Tibial nerve (tissue), 4 donors: ENCODE measurements around the gene CTNND2. TPM values are rescaled to one million over a fixed set of nuclear protein-coding genes. Genes with fewer than 3 reads are reported as not detected.
"Not testable (repeated sequence)": the region's sequence is repeated elsewhere in the genome, so short reads cannot be mapped to it uniquely, and the experiment has no call there.

Experiments
- DNase-seq, 2 donors: peaks; one replicate each; pipeline ENCODE4 v3.0.0-alpha.2; 2019; ENCODE audit warnings: low spot score in 2 of 2
- H3K27ac ChIP-seq, 4 donors: fragments of 200-600 bp; sonication (generic) in 3 of 4; one replicate each; pipeline ENCODE4 v1.5.1; 2017 to 2019; ENCODE audit warnings: mild to moderate bottlenecking in 1 of 4
- H3K27me3 ChIP-seq, 2 donors: fragments of 200-600 bp; sonication (generic) in 1 of 2; one replicate each; pipeline versions ENCODE4 v1.5.1 to v1.6.0; 2017 to 2019
- H3K36me3 ChIP-seq, 3 donors: fragments of 200-600 bp; sonication (generic); one replicate each; pipeline ENCODE4 v1.5.1; 2018 to 2019
- H3K4me1 ChIP-seq, 4 donors: fragments of 200-600 bp; sonication (generic) in 3 of 4; one replicate each; pipeline ENCODE4 v1.5.1; 2017 to 2019
- H3K4me3 ChIP-seq, 4 donors: fragments of 200-600 bp; sonication (generic) in 3 of 4; one replicate each; pipeline ENCODE4 v1.5.1; 2017 to 2019; ENCODE audit warnings: mild to moderate bottlenecking in 1 of 4, moderate library complexity in 1 of 4
- H3K9me3 ChIP-seq, 4 donors: fragments of 200-600 bp; sonication (generic) in 3 of 4; one replicate each; pipeline ENCODE4 v1.5.1; 2017 to 2019
- EP300 ChIP-seq, 2 donors: sonication (generic); formaldehyde crosslinking; IDR thresholded peaks; one replicate each; pipeline ENCODE4 v1.6.1; 2017; ENCODE audit warnings: antibody characterized with exemption in 2 of 2, mild to moderate bottlenecking in 1 of 2
- POLR2A ChIP-seq, 2 donors: fragments of 450-650 bp; IDR thresholded peaks; one replicate each; pipeline ENCODE4 v1.6.1; 2017; ENCODE audit warnings: antibody characterized with exemption in 2 of 2, mild to moderate bottlenecking in 2 of 2, moderate library complexity in 2 of 2
- WGBS, 2 donors: methylation state at CpG; one replicate each; pipeline ENCODE4 v1.1.5; 2018; 5-methylcytosine and 5-hydroxymethylcytosine counted together
- total RNA-seq, 4 donors: library from RNA; depleted of rRNA; stranded (reverse); fragments of >200 nt; gene quantifications; one replicate each; pipeline ENCODE4 v1.1.0, GENCODE V29; 2016
- TF ChIP-seq, protein P1 (sequence below), 5 experiments: fragments of 200-600 bp in 3 of 5; fragments of 450-650 bp in 2 of 5; sonication (generic) in 3 of 5; IDR thresholded peaks; one replicate each; pipeline ENCODE4 v1.5.1; 2016 to 2019; ENCODE audit warnings: antibody characterized with exemption in 5 of 5, mild to moderate bottlenecking in 3 of 5, moderate library complexity in 2 of 5

Gene CTNND2
- total RNA-seq, 4 donors from 2014 or later = 1.5 to 5.7 (median 2.5) TPM; not detected in 1

DNA sequence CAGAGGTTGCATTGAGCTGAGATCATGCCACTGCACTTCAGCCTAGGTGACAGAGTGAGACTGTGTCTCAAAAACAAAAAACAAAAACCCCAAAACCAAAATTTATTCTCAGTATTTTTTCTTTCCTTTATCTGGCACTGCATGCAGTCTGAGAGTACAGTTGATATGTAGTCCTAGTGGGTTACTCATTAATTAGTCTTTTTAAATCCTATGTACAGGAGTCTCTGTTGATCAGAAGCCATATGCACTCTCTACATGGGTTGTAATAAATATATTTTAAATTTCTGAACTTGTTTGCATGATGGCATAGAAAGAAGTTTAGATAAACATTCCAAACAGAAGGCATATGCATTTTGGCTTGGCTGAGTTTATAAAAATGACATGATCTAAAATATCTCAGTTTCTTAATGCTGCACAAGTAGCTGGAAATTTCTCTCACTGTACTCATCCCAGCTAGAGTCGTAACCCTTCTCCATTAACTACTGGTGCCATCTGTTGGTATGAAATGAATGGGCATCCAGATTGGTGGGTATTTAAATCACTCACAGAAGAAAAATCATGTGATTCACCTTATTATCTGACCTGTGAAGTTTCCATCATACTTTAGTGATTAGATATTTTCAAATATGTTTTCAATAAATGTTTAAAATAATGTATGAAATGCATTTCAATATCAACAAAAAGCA is 284.8 kb downstream of the CTNND2 start:
- Histone ChIP-seq H3K9me3 (no peaks in the 10 kb centered on the region), H3K36me3 (no peaks in the 10 kb centered on the region), H3K27ac (no peak overlapping the region), H3K4me3 (no peak overlapping the region), H3K4me1 (no peaks in the 10 kb centered on the region), H3K27me3 (no peaks in the 10 kb centered on the region)
- no peak for DNase-seq
- no peak for TF ChIP-seq EP300 (IDR thresholded peaks at IDR 0.05)
- TF ChIP-seq POLR2A (IDR thresholded peaks at IDR 0.05) = no peak
- TF ChIP-seq, protein P1, sequence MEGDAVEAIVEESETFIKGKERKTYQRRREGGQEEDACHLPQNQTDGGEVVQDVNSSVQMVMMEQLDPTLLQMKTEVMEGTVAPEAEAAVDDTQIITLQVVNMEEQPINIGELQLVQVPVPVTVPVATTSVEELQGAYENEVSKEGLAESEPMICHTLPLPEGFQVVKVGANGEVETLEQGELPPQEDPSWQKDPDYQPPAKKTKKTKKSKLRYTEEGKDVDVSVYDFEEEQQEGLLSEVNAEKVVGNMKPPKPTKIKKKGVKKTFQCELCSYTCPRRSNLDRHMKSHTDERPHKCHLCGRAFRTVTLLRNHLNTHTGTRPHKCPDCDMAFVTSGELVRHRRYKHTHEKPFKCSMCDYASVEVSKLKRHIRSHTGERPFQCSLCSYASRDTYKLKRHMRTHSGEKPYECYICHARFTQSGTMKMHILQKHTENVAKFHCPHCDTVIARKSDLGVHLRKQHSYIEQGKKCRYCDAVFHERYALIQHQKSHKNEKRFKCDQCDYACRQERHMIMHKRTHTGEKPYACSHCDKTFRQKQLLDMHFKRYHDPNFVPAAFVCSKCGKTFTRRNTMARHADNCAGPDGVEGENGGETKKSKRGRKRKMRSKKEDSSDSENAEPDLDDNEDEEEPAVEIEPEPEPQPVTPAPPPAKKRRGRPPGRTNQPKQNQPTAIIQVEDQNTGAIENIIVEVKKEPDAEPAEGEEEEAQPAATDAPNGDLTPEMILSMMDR (IDR thresholded peaks at IDR 0.05) = peak in 1 of 5 experiments; percentile 13
- WGBS, 2 donors = 23 to 41% methylated on average over 1 of the region's 1 CpG

DNA sequence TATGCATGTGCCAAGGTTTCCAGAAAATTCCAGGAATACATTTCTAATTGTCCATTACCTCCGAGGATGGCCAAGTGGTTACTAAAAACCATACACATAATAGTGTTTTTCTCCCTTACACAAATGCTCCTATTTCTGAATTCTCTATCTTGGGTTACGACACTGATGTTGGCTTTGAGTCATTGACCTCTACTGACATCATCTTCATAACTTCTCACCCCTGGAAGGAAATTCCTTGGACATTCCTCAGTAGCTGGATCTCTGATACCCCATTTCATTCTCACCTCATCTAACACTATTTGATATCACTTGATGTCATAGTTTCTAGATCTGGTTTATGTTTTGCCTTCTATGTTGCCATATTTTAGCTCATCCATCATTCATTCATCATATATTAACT is 287.2 kb downstream of the CTNND2 start:
- Histone ChIP-seq H3K4me3 (no peak overlapping the region), H3K36me3 (no peaks in the 10 kb centered on the region), H3K27ac (no peak overlapping the region), H3K27me3 (no peaks in the 10 kb centered on the region), H3K9me3 (no peaks in the 10 kb centered on the region), H3K4me1 (no peaks in the 10 kb centered on the region)
- WGBS, 2 donors = 59 to 81% methylated on average over 2 of the region's 2 CpGs
- no peak for DNase-seq
- TF ChIP-seq, protein P1 (IDR thresholded peaks at IDR 0.05) = no peak
- TF ChIP-seq EP300 (IDR thresholded peaks at IDR 0.05) (no peak), POLR2A (IDR thresholded peaks at IDR 0.05) (no peak)

DNA sequence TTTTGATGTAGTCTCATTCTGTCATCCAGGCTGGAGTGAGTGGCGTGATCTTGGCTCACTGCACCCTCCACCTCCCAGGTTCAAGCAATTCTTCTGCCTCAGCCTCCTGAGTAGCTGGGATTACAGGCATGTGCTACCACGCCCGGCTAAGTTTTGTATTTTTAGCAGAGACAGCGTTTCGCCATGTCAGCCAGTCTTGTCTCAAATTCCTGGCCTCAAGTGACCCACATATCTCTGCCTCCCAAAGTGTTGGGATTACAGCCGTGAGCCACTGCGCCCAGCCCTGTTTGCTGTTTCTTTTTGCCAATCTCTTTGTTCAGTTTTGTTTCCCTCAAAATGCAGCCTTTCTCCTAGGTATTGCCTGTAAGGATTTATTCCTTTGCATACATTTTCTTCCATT is 287.6 kb downstream of the CTNND2 start:
- DNase-seq, H3K4me1 ChIP-seq, H3K27ac ChIP-seq, H3K36me3 ChIP-seq, H3K9me3 ChIP-seq, H3K4me3 ChIP-seq, H3K27me3 ChIP-seq: not testable (repeated sequence)
- 87 to 89% methylated on average over 7 of the region's 7 CpGs for WGBS, 2 donors

DNA sequence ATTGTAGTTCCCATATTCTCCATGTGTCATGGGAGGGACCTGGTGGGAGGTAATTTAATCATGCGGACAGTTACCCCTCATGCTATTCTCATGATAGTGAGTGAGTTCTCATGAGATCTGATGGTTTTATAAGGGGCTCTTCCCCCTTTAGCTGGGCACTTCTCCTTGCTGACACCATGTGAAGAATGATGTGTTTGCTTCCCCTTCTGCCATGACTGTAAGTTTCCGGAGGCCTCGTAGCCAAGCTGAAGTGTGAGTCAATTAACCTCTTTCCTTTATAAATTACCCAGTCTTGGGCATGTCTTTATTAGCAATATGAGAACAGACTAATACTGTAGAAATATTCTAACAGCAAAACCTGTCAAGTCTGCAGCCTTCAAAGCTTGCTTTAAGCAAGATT is 293.2 kb downstream of the CTNND2 start:
- Histone ChIP-seq H3K27ac (no peak overlapping the region), H3K36me3 (no peaks in the 10 kb centered on the region), H3K27me3 (no peaks in the 10 kb centered on the region), H3K4me1 (no peaks in the 10 kb centered on the region), H3K9me3 (no peaks in the 10 kb centered on the region), H3K4me3 (no peak overlapping the region)
- DNase-seq = no peak
- TF ChIP-seq EP300 (IDR thresholded peaks at IDR 0.05) (no peak), POLR2A (IDR thresholded peaks at IDR 0.05) (no peak)
- TF ChIP-seq, protein P1 (IDR thresholded peaks at IDR 0.05) = no peak
- 65 to 72% methylated on average over 3 of the region's 3 CpGs for WGBS, 2 donors

DNA sequence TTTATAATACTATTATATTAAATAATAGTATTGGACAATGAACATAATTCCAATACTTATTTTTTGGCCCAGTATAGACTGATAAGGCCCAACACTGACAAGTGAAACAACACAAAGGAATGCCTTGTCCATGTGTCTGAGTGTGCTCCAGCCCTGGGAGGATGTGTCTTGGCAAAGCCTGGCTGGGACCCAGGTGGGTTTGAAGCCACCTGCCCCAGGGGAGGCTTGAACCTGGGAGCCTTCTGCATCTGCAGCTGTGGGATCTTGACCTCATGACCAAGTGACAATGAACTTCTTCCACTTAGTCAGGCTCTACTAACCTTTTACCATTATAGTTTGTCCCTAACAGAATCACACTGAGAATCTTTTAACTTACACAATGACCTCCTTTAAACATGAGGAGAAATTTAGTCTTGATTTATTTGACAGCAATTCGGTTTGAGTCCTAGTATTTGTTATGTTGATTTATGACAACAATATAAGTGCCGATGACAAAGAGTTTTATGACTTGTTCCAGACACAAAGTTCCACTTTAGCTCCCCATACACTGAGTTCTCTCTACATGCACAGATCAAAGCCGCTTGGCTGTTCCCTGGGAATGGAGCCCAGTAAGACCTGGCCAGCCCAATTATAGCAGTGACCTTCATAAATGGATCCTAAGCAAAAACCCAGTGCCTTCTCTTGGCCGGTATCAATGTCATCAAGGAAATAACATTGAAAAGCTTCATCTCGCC is 294.5 kb downstream of the CTNND2 start:
- whole genome bisulfite sequencing, 2 donors = 40 to 42% methylated on average over 5 of the region's 5 CpGs
- Histone ChIP-seq H3K36me3 (no peaks in the 10 kb centered on the region), H3K27me3 (no peaks in the 10 kb centered on the region), H3K4me1 (no peaks in the 10 kb centered on the region), H3K4me3 (no peak overlapping the region), H3K27ac (no peak overlapping the region), H3K9me3 (no peaks in the 10 kb centered on the region)
- no peak for DNase-seq
- no peak for TF ChIP-seq EP300 (IDR thresholded peaks at IDR 0.05)
- TF ChIP-seq, protein P1 (IDR thresholded peaks at IDR 0.05) = no peak
- TF ChIP-seq POLR2A (IDR thresholded peaks at IDR 0.05) = no peak
